Naive thymus-derived CD8-positive, alpha-beta T cell (primary cell): ENCODE measurements around the gene CNOT11. TPM values are rescaled to one million over a fixed set of nuclear protein-coding genes. Genes with fewer than 3 reads are reported as not detected.

Experiments
- ATAC-seq, 2 donors: fragments of 150-1000 bp; cut with Tn5 transposase in 1 of 2; sonication (Bioruptor Pico), chemical (Tn5 transposase) in 1 of 2; 1 replicate in 1 of 2; 2 replicates in 1 of 2; pipeline ENCODE4 v1.10.0; 2021; ENCODE audit warnings: mild to moderate bottlenecking in 2 of 2, moderate library complexity in 2 of 2
- POLR2A ChIA-PET: fragments of 350-600 bp; sonication (Branson Sonifier 250); formaldehyde crosslinking; loops from one replicate; lab custom pipeline; 2021; ENCODE audit warnings: antibody characterized with exemption; lab: Charles Lee
- DNase-seq, 10 donors: peaks; one replicate each; pipeline versions ENCODE4 v3.0.0 to v3.0.0-alpha.2; 2020 to 2022
- H3K27ac Mint-ChIP-seq, 10 donors: one replicate each; pipeline ENCODE4 v1.8.0; 2020 to 2022; ENCODE audit warnings: mild to moderate bottlenecking in 10 of 10, mixed read lengths in 10 of 10, moderate library complexity in 4 of 10, inconsistent platforms in 1 of 10
- H3K27me3 Mint-ChIP-seq, 5 donors: one replicate each; pipeline ENCODE4 v1.8.0; 2021 to 2022; ENCODE audit warnings: mixed read lengths in 5 of 5
- H3K36me3 Mint-ChIP-seq, 3 donors: one replicate each; pipeline ENCODE4 v1.8.0; 2020 to 2022; ENCODE audit warnings: mixed read lengths in 3 of 3, mild to moderate bottlenecking in 2 of 3, inconsistent platforms in 1 of 3
- H3K4me1 Mint-ChIP-seq, 4 donors: one replicate each; pipeline ENCODE4 v1.8.0; 2021 to 2022; ENCODE audit warnings: mixed read lengths in 4 of 4
- H3K4me3 Mint-ChIP-seq, 10 donors: one replicate each; pipeline ENCODE4 v1.8.0; 2020 to 2022; ENCODE audit warnings: mild to moderate bottlenecking in 10 of 10, mixed read lengths in 10 of 10, moderate library complexity in 6 of 10, inconsistent platforms in 1 of 10
- H3K9me3 Mint-ChIP-seq, 9 donors: one replicate each; pipeline ENCODE4 v1.8.0; 2020 to 2022; ENCODE audit warnings: mixed read lengths in 9 of 9, mild to moderate bottlenecking in 3 of 9, inconsistent platforms in 1 of 9, moderate library complexity in 1 of 9
- polyA plus RNA-seq, 3 donors: library from polyadenylated mRNA; unstranded; fragments of 300-500 nt; fragmentation: Illumina TruSeq; gene quantifications; one replicate each; pipeline ENCODE4 v1.2.3, GENCODE V29; 2021
- total RNA-seq, 8 experiments: library from RNA in 2 of 8; stranded (reverse) in 2 of 8; gene quantifications; one replicate each; pipeline ENCODE4 v1.2.3 and lab custom pipeline; 2021 to 2026

The CNOT11 gene
- total and polyA plus RNA-seq, 5 experiments from 2014 or later = 51.6 to 69.3 (median 64.2) TPM

DNA sequence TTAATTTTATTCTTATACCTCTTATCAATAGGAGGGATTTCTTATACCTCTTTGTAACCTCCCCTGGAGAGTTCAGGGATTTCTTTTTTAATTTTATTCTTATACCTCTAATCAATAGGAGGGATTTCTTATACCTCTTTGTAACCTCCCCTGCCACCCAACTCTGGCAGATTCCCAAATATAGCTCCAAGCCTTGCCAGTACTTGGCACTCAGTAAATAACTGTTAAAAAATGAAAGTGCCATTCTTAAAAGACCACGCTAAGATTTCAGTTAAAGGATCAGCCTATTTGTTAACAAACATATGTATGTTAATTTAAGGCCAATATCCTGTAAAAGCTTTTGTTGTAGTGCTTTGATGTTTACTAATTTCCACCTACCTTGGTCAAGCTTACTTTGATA is 51.0 kb downstream of the CNOT11 start:
- peak overlapping the region; percentile 29 to 99 (median 88) for H3K27ac Mint-ChIP-seq
- peaks cover 0 to 45% (median 3%) of the 10 kb centered on the region in 3 donors for H3K36me3 Mint-ChIP-seq
- H3K4me3 Mint-ChIP-seq = peak overlapping the region in 9 of 10 donors; percentile 29 to 100 (median 70)
- peaks cover 38 to 86% (median 80%) of the 10 kb centered on the region in 4 donors for H3K4me1 Mint-ChIP-seq
- DNase-seq (no peak), ATAC-seq (no peak)
- H3K9me3 Mint-ChIP-seq = no peaks in the 10 kb centered on the region
- POLR2A ChIA-PET = interaction anchor here (0.5 to 1.3 kb wide), 2 partner anchors 11 to 25 kb away, joined by 3 to 4 read pairs; no protein-coding TSS in a partner anchor
- no peaks in the 10 kb centered on the region for H3K27me3 Mint-ChIP-seq

- ATAC-seq (no peak), DNase-seq (no peak)
- peaks cover 0 to 39% (median 3%) of the 10 kb centered on the region in 3 donors for H3K36me3 Mint-ChIP-seq
- peaks cover 30 to 84% (median 80%) of the 10 kb centered on the region in 4 donors for H3K4me1 Mint-ChIP-seq
- no peaks in the 10 kb centered on the region for H3K9me3 Mint-ChIP-seq
- no peaks in the 10 kb centered on the region for H3K27me3 Mint-ChIP-seq
- H3K27ac Mint-ChIP-seq = peak overlapping the region; percentile 89 to 99 (median 98)
- peak overlapping the region; percentile 86 to 100 (median 97) for H3K4me3 Mint-ChIP-seq
- POLR2A ChIA-PET = interaction anchor here (1.4 to 2.1 kb wide), 2 partner anchors 23 to 53 kb away, joined by 3 to 7 read pairs; no protein-coding TSS in a partner anchor
Measured at GRCh38 chr2:101305035-101305434, 52.3 kb downstream of the CNOT11 start.

- H3K4me1 Mint-ChIP-seq = peaks cover 33 to 84% (median 80%) of the 10 kb centered on the region in 4 donors
- peak overlapping the region; percentile 86 to 100 (median 97) for H3K4me3 Mint-ChIP-seq
- ATAC-seq = no peak
- DNase-seq = no peak
- H3K36me3 Mint-ChIP-seq = peaks cover 0 to 39% (median 3%) of the 10 kb centered on the region in 3 donors
- H3K27ac Mint-ChIP-seq = peak overlapping the region; percentile 89 to 99 (median 98)
- POLR2A ChIA-PET = interaction anchor here (1.4 to 2.1 kb wide), 2 partner anchors 23 to 54 kb away, joined by 3 to 7 read pairs; no protein-coding TSS in a partner anchor
- no peaks in the 10 kb centered on the region for H3K27me3 Mint-ChIP-seq
- H3K9me3 Mint-ChIP-seq = no peaks in the 10 kb centered on the region
Measured at GRCh38 chr2:101305492-101306078, 52.9 kb downstream of the CNOT11 start.

DNA sequence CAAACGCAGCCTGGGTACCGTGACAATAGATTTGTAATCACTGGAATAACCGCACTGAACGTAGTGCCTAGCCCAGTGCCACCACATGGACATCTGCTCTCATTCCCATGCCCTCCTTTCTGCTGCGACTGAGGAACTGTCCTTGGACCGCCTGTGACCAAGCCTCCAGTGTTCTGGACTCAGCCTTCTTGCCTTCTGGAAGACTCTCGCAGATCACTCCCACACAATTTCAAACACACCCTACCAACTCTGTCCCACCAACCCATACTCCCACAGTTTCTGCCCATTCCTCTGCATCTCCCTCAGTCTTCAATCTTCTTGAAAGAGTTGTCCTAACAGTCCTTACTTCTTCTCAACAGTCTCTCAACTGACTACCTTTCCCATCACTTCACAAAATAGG is 53.7 kb downstream of the CNOT11 start:
- Mint-ChIP-seq H3K4me3 (peak overlapping the region; percentile 86 to 100 (median 97)), H3K9me3 (no peaks in the 10 kb centered on the region), H3K4me1 (peaks cover 34 to 84% (median 81%) of the 10 kb centered on the region in 4 donors), H3K27me3 (no peaks in the 10 kb centered on the region), H3K27ac (peak overlapping the region; percentile 89 to 99 (median 98)), H3K36me3 (peaks cover 0 to 38% (median 3%) of the 10 kb centered on the region in 3 donors)
- POLR2A ChIA-PET = interaction anchor here (0.9 to 6.8 kb wide), 6 partner anchors 8 to 55 kb away, joined by 3 to 94 read pairs (median 3); no protein-coding TSS in a partner anchor
- DNase-seq (no peak), ATAC-seq (peak in 1 of 2 donors; percentile 2)

DNA sequence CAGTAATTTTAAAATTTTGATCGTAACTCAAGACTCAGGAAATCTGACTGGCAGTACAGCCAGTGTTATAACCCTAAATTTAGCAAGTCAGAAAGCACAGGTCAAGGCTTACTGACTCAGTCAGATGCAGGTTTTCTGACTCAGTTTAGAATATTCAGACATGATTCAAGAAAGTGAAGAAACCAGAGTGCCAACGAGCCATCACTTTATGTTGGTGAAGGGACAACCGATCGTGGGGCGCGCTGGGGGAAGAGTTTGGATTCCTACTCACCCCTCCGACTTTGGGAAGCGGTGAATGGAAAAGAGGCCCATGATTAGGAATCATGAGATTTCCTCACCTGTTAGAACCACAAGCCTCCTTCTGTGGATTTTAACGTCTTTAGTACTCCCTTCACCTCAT is 54.8 kb downstream of the CNOT11 start:
- peaks cover 0 to 29% (median 3%) of the 10 kb centered on the region in 3 donors for H3K36me3 Mint-ChIP-seq
- POLR2A ChIA-PET = interaction anchor here (1.5 to 6.8 kb wide), 3 partner anchors 8 to 21 kb away, joined by 7 to 94 read pairs (median 9); no protein-coding TSS in a partner anchor

DNA sequence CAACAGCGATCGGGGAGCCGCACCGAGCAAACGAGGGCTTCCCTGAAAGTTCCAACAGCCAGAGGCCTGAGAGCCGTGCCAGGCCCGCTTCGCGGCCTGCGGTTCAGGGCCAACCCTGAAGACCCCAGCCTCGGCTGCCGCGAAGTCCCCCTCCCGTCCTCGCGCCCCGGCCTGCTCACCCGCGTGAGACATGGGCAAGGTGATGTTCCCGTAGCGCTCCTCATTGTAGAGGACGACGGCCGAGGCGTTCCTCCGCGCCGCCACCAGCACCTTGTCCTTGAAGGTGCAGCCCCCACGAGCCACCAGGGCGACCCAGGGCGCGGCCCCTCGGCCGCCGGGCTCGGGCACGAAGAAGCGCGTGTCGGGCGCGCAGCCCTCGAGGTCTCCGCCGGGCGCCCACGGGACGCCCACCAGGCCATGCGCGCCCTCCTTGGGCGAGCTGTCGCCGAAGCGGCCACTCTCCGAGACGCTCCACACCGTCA is 55.3 kb downstream of the CNOT11 start:
- Mint-ChIP-seq H3K9me3 (no peaks in the 10 kb centered on the region), H3K27me3 (no peaks in the 10 kb centered on the region), H3K4me3 (peak overlapping the region; percentile 86 to 100 (median 97)), H3K4me1 (peaks cover 33 to 82% (median 78%) of the 10 kb centered on the region in 4 donors), H3K36me3 (peaks cover 0 to 24% (median 3%) of the 10 kb centered on the region in 3 donors), H3K27ac (peak overlapping the region; percentile 89 to 99 (median 98))
- POLR2A ChIA-PET = interaction anchor here (0.7 to 6.8 kb wide), 10 partner anchors 9 to 306 kb away, joined by 3 to 94 read pairs (median 8); partner anchors contain the start of genes CNOT11 and RPL31
- DNase-seq (peak in 3 of 10 donors; percentile 22 to 63 (median 35)), ATAC-seq (peak; percentile 15 to 19)

More for the DNA sequence above, 54.8 kb downstream of the CNOT11 start:
- Mint-ChIP-seq H3K4me1 (peaks cover 35 to 83% (median 79%) of the 10 kb centered on the region in 4 donors), H3K27ac (peak overlapping the region; percentile 89 to 99 (median 98)), H3K9me3 (no peaks in the 10 kb centered on the region), H3K4me3 (peak overlapping the region; percentile 86 to 100 (median 97)), H3K27me3 (no peaks in the 10 kb centered on the region)
- DNase-seq = peak in 3 of 10 donors; percentile 12 to 20 (median 12)
- ATAC-seq = no peak

GRCh38 chr2:101308432-101309210 is 55.9 kb downstream of the CNOT11 start, which contains the start of gene RNF149:
RNF149 (minus strand) TSS chr2:101308701; CDS start chr2:101308588, 113 bp downstream.
- DNase-seq (peak; percentile 82 to 94 (median 88)), ATAC-seq (peak; percentile 72 to 75)
- POLR2A ChIA-PET = interaction anchor here (0.5 to 6.8 kb wide), 18 partner anchors 9 to 693 kb away, joined by 3 to 94 read pairs (median 4); partner anchors contain the start of genes CNOT11 and RPL31
- Mint-ChIP-seq H3K27me3 (no peaks in the 10 kb centered on the region), H3K36me3 (peaks cover 0 to 21% (median 3%) of the 10 kb centered on the region in 3 donors), H3K4me3 (peak within 1 kb of the TSS; percentile 86 to 100 (median 97)), H3K9me3 (no peaks in the 10 kb centered on the region), H3K27ac (peak within 1 kb of the TSS; percentile 89 to 99 (median 98)), H3K4me1 (peaks cover 33 to 83% (median 75%) of the 10 kb centered on the region in 4 donors)

DNA sequence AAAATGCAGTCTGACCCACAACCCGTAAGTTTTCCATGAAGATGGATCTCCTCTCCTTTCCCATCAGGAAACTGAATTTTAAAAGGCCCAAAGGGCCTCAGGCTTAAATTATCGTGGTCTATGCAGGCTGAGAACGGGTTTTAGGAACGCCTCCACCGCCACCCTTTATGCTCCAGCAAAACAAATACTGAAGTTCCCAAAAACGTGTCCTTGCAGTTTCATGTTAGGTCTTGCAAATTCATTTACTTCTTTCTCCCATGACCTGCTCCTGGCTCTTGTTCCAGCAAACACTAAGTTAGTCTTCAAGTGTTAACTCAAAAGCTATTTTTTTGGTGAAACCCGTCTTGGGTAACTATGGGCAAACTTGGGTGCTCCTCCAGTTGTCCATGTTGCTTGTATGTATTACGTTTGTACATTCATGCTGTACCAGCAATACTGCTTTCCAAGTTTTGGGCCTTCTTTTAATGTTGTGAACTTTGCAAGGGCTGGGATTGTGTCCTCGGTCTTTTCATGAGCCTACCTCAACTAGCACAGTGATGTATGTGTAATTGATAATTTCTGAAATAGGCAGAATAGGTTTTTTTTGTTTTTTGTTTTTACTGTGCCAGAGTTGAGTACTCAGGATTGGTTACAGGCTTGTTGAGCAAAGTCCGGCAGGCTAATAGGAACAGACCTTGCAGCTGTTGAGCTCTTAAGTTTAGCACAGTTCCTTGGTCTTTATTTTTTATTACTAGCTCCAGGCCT is 57.6 kb downstream of the CNOT11 start:
- H3K9me3 Mint-ChIP-seq = no peaks in the 10 kb centered on the region
- POLR2A ChIA-PET = interaction anchor here (2.2 to 6.8 kb wide), 2 partner anchors 18 to 32 kb away, joined by 5 to 94 read pairs; no protein-coding TSS in a partner anchor
- H3K4me1 Mint-ChIP-seq = peaks cover 30 to 72% (median 65%) of the 10 kb centered on the region in 4 donors
- ATAC-seq = no peak
- H3K4me3 Mint-ChIP-seq = peak overlapping the region in 9 of 10 donors; percentile 39 to 97 (median 64)
- peak overlapping the region; percentile 51 to 93 (median 84) for H3K27ac Mint-ChIP-seq
- H3K27me3 Mint-ChIP-seq = no peaks in the 10 kb centered on the region
- peaks cover 0 to 7% (median 3%) of the 10 kb centered on the region in 3 donors for H3K36me3 Mint-ChIP-seq
- no peak for DNase-seq

DNA sequence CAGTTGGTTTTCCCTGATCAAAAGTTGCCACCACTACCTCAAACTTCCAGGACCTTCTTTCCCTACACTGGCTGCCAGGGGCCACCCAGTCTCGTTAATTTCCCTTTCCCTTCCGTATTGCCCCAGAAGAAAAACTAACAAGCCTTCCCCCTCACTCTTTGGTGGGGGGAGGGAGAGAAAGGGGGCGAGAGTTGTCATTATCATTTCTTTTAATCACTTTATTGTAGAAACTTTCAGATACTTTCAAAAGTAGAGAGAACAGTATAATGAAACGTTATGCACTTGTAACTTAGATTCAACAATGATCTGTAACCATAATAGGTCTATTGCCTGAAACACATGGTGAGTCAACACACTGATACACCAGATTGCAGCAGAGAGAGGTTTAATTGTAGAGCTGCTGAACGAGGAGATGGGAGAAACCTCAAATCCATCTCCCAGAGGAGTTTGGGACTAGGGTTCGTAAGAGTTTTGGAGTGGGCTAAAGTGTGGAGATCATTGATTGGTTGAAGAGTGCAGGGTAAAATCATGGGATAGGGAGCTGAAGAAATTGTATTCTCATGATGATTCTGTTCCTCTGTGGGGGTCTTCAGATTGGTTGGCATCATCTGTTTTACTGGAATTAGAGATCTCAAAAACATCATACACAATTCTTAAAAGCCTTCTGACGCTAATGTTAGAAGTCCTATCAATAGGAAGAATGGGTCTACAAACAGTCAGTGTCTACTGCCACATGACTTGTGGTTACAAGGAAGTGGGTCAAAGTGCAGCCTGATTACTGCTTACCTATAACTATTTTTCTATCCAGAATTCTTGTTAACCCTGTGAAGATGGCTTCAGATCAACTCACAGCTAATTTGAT is 58.4 kb downstream of the CNOT11 start:
- ATAC-seq = peak in 1 of 2 donors; percentile 17

GRCh38 chr2:101311696-101312017 is 59.0 kb downstream of the CNOT11 start:
- Mint-ChIP-seq H3K36me3 (peaks cover 0 to under 1% (median under 1%) of the 10 kb centered on the region in 3 donors), H3K4me3 (peak overlapping the region; percentile 43 to 81 (median 64)), H3K4me1 (peaks cover 27 to 72% (median 65%) of the 10 kb centered on the region in 4 donors), H3K27me3 (no peaks in the 10 kb centered on the region), H3K27ac (peak overlapping the region in 9 of 10 donors; percentile 68 to 93 (median 91)), H3K9me3 (peaks cover 0 to 3% (median 0%) of the 10 kb centered on the region in 9 donors)
- no peak for DNase-seq
- POLR2A ChIA-PET = interaction anchor here (0.6 to 6.8 kb wide), 3 partner anchors 17 to 762 kb away, joined by 4 to 94 read pairs (median 4); no protein-coding TSS in a partner anchor
- ATAC-seq = no peak

More for the DNA sequence above, 58.4 kb downstream of the CNOT11 start:
- H3K4me3 Mint-ChIP-seq = peak overlapping the region; percentile 43 to 81 (median 64)
- POLR2A ChIA-PET = interaction anchor here (0.6 to 6.8 kb wide), 4 partner anchors 17 to 761 kb away, joined by 4 to 94 read pairs (median 4); no protein-coding TSS in a partner anchor
- peak overlapping the region; percentile 59 to 93 (median 91) for H3K27ac Mint-ChIP-seq
- H3K36me3 Mint-ChIP-seq = peaks cover 0 to 3% (median 2%) of the 10 kb centered on the region in 3 donors
- no peaks in the 10 kb centered on the region for H3K27me3 Mint-ChIP-seq
- H3K9me3 Mint-ChIP-seq = no peaks in the 10 kb centered on the region
- H3K4me1 Mint-ChIP-seq = peaks cover 26 to 72% (median 65%) of the 10 kb centered on the region in 4 donors
- DNase-seq = peak in 4 of 10 donors; percentile 7 to 54 (median 42)
